ENCODE data around the gene TYMP.

DNA sequence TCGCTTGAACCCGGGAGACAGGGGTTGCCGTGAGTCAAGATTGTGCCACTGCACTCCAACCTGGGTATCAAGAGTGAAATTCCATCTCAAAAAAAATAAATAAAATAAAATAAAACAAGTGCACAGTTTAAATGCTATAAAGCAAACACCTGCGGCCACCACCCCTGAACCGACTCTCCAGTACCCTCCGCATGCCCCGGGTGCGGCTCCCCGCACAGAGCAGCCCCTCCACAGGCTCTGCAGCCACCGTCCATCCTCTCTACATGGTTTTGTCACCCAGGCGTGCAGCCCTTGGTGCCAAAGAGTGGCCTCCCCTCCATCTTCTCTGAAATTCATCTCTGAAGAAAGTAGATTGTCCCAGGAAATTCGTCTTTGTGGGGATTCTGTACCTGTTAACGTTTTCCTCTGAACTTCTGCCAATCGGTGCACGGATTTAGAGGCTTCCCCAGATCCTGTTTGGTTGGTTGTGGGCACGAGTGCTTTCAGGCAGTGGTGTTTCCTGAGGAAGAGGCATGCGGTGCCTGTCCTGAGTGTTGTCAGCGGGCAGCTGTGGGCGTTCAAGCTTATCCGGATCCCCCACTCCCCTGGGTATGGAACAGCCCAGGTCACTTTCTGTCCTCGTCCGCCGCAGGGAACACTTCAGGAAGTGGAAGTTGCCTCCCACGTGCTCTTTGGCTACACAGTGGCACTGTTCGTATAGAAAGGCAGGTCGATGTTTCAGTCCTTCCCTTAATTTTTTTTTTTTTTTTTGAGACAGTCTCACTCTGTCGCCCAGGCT lies 39.1 kb downstream of the TYMP start:
- TF ChIP-seq, protein P1, sequence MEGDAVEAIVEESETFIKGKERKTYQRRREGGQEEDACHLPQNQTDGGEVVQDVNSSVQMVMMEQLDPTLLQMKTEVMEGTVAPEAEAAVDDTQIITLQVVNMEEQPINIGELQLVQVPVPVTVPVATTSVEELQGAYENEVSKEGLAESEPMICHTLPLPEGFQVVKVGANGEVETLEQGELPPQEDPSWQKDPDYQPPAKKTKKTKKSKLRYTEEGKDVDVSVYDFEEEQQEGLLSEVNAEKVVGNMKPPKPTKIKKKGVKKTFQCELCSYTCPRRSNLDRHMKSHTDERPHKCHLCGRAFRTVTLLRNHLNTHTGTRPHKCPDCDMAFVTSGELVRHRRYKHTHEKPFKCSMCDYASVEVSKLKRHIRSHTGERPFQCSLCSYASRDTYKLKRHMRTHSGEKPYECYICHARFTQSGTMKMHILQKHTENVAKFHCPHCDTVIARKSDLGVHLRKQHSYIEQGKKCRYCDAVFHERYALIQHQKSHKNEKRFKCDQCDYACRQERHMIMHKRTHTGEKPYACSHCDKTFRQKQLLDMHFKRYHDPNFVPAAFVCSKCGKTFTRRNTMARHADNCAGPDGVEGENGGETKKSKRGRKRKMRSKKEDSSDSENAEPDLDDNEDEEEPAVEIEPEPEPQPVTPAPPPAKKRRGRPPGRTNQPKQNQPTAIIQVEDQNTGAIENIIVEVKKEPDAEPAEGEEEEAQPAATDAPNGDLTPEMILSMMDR (IDR thresholded peaks at IDR 0.05; ENCODE audit: insufficient read depth, low read length, poor library complexity, severe bottlenecking): no peak
- no peak for TF ChIP-seq EZH2phosphoT487 (conservative IDR thresholded peaks at IDR 0.05; ENCODE audit: low read length)
